Left ventricle myocardium superior (tissue), 1 donor: ENCODE measurements around the gene PLEKHS1. TPM values are rescaled to one million over a fixed set of nuclear protein-coding genes. Genes with fewer than 3 reads are reported as not detected.
"Not testable (repeated sequence)": the region's sequence is repeated elsewhere in the genome, so short reads cannot be mapped to it uniquely, and the experiment has no call there.

Experiments used
- ATAC-seq: fragments of 200-7000 bp; cut with Tn5 transposase; one replicate; pipeline ENCODE4 v1.9.1; 2020; ENCODE audit warnings: mild to moderate bottlenecking, moderate library complexity
- DNase-seq: peaks from one replicate; pipeline ENCODE4 v3.0.0-alpha.2; 2020
- intact Hi-C: fragments of 100-400 bp; cut with micrococcal nuclease; formaldehyde crosslinking; loops from one replicate; pipeline ENCODE4 v1.11.0; 2022
- total RNA-seq: library from RNA; stranded (reverse); fragmentation: NEBNext Ultra II Directional; extraction: Animal tissue kit (Norgen Biotek cat#: 25700); gene quantifications from one replicate; pipeline ENCODE4 v1.2.1, GENCODE V29; 2021
- donor health status: DM: no; HTN: yes; CAD: no; lungs with severe emphysema.

The PLEKHS1 gene
- total RNA-seq, 1 donor from 2014 or later, result not detected

GRCh38 chr10:113739031-113739430, 12.5 kb upstream of the PLEKHS1 start:
- DNase-seq (no peak), ATAC-seq (no peak)
- intact Hi-C loops, result no loop called here

DNA sequence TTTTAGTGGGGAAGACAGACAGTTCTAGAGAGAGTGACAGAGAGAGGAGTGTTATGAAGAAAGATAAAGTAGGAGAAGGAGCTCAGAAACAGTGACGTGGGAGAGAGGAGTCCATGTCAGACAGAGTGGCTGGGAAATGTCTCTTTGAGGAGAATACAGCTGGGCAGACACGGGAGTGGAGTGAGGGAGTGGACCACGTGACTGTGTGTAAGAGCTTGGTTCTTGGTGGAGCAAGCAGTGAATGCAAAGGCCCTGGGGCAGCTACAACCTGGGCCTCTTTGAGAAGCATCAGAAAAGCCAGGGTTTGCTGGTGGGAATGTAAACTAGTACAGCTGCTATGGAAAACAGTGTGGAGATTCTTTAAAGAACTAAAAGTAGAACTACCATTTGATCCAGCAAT, 11.9 kb upstream of the PLEKHS1 start:
- intact Hi-C loops, result no loop called here
- DNase-seq (no peak), ATAC-seq (no peak)

GRCh38 chr10:113740850-113741249, 10.6 kb upstream of the PLEKHS1 start:
- ATAC-seq, result no peak
- intact Hi-C loops, result no loop called here
- DNase-seq, result no peak

GRCh38 chr10:113742466-113742865, 9.0 kb upstream of the PLEKHS1 start:
- intact Hi-C loops, result no loop called here
- DNase-seq, result no peak

DNA sequence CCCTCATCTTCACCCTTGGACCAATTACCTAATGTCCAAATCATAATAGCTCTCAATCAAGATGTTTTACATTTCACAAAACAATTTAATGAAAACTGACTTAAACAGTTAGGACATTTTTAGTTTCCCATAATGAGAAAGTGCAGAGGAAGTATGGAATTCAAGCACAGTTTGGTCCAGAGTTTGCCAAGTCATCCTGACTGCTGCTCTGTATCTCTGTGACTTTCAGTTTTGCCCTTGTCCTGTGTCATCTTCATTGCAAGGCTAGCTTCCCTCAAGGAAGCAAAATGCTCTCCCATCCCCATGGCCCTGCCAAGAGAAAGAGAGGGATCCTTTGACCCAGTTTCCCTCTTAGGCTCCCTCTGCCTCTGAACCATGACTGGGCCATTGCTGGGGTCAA, 7.9 kb upstream of the PLEKHS1 start:
- ATAC-seq (no peak), DNase-seq (no peak)
- intact Hi-C loops, result no loop called here

More at GRCh38 chr10:113742466-113742865, 9.0 kb upstream of the PLEKHS1 start:
- no peak for ATAC-seq

GRCh38 chr10:113745374-113745773, 6.1 kb upstream of the PLEKHS1 start:
- intact Hi-C loops, result no loop called here
- ATAC-seq (no peak), DNase-seq (no peak)

DNA sequence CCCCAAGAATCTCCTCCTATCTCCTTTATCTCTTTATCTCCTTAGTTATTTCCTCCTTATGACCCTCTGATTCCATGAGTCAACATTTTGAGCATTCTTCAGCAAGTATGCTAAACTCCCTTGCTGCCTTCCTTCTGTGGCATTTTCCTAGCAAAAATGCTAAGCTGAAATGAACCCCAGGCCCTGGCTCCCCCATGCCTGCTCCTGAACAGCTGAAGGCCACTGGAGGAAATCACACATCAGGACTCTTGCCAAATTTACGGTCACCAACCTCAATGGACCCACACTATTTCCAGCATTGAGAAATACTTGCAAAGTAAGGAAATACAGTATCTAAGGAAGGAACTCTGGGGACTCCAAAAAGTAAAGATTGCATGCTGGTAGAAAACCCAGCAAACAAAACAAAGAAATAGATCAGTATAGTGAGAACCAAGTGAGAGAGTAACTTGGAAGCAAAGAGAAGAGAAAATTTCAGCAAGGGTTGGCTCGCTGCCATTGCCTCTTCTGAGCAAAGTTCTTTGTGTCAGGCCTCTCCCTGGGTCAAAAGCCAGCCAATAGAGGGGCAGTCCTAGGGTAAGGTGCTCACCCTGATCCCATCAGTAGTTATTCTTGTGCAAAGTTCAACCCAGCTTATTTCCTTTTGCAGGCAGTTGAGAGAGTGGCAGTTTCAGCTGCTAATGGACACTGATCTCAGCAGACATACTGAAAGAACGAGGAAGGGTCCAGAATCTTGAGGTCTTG, 5.1 kb upstream of the PLEKHS1 start:
- DNase-seq (no peak), ATAC-seq (no peak)
- intact Hi-C loops, result no loop called here

- intact Hi-C loops, result no loop called here
- ATAC-seq, result no peak
- DNase-seq, result no peak
These were observed 1.1 kb downstream of the PLEKHS1 start for GRCh38 chr10:113752553-113752952.

- DNase-seq, result no peak
- ATAC-seq, result no peak
- intact Hi-C loops, result no loop called here
These were observed 1.7 kb downstream of the PLEKHS1 start for GRCh38 chr10:113753020-113753692.

DNA sequence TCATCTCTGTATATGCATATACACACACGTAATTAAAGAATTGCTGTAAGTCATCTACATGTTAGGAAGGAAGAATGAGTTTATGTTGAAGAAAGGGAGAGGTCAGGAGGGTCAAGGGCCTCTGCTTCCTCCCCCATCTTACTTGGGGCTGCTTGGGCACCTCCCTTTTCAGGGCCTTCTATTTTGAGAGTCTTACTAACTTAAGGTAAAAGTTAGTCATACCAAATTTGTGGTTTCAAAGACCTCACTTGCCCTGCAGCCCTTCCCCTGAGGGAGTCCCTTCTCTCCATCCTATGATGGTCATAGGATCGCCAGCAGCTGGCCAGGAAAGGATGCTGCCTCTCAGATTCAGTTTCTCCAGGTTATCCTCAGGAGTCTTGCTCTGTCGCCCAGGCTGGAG, 2.6 kb downstream of the PLEKHS1 start:
- intact Hi-C loops, result no loop called here
- DNase-seq (no peak), ATAC-seq (no peak)

GRCh38 chr10:113754768-113755167, 3.3 kb downstream of the PLEKHS1 start:
- intact Hi-C loops, result no loop called here
- ATAC-seq, result no peak
- DNase-seq, result no peak

- ATAC-seq, result no peak
- intact Hi-C loops, result no loop called here
- DNase-seq, result no peak
These were observed 5.6 kb downstream of the PLEKHS1 start for GRCh38 chr10:113756940-113757543.

- intact Hi-C loops, result no loop called here
- no peak for ATAC-seq
- no peak for DNase-seq
These were observed 10.6 kb downstream of the PLEKHS1 start for GRCh38 chr10:113762083-113762482.

DNA sequence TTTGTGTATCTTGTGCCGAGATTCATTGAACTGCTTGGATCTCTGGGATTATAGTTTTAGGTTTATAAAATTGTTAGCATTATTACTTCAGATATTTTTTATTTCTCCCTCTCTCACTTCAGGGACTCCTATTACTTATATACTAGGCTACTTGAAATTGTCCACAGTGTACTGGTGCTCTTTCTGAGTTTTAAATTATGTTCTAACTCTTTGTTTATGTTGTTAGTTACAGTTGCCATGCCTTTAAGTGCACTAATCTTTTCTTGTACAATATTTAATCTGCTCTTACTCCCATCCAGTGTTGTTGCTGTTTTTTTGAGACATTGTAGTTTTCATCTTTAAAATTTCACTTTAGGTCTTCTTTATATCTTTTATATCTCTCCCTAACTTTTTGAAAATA, 13.1 kb downstream of the PLEKHS1 start:
- ATAC-seq (peak; percentile 28), DNase-seq (no peak)
- intact Hi-C loops, result no loop called here

DNA sequence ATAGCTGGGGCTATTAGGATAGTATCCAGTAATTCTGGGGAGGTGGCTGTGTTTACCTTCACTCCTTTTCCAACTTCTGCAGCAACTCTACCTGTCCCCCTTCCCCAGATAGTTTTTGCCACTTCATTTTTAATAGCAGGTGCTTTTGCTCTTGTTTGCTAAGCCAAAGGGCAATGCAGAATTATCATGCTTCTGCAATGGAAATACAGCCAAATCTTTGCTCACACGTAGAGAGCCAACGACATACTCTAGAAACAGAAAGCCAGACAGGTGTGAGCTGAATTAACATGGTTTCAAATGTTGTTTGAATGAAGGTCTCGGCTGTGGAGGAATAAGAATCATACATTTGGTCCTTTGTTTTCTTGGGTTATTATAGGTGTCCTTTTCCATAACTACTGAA, 14.4 kb downstream of the PLEKHS1 start:
- intact Hi-C loops, result no loop called here
- no peak for ATAC-seq

DNA sequence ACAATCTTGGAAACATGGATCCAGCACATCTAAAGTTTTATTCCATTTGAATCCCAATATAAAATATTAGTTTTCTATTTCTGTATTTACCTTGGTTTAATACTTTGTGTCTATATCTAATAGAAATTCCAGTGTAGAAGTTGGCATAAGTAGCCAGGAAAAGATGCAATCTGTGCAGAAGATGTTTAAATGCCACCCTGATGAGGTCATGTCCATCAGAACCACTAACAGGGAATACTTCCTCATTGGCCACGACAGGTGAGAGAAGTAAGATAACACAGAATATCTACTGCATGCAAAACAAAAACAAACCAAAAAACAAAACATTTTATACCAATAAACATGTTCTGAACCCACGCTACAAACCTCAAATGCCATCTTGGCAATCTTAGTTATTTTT, 15.7 kb downstream of the PLEKHS1 start:
- DNase-seq (no peak), ATAC-seq (no peak)
- intact Hi-C loops, result no loop called here

More for the DNA sequence above, 14.4 kb downstream of the PLEKHS1 start:
- DNase-seq, result no peak

- no peak for DNase-seq
- ATAC-seq, result peak; percentile 77
- intact Hi-C loops, result no loop called here
These were observed 18.9 kb downstream of the PLEKHS1 start for GRCh38 chr10:113770346-113770745.

GRCh38 chr10:113771131-113771530, 19.6 kb downstream of the PLEKHS1 start:
- DNase-seq, ATAC-seq, intact Hi-C loops: not testable (repeated sequence)

DNA sequence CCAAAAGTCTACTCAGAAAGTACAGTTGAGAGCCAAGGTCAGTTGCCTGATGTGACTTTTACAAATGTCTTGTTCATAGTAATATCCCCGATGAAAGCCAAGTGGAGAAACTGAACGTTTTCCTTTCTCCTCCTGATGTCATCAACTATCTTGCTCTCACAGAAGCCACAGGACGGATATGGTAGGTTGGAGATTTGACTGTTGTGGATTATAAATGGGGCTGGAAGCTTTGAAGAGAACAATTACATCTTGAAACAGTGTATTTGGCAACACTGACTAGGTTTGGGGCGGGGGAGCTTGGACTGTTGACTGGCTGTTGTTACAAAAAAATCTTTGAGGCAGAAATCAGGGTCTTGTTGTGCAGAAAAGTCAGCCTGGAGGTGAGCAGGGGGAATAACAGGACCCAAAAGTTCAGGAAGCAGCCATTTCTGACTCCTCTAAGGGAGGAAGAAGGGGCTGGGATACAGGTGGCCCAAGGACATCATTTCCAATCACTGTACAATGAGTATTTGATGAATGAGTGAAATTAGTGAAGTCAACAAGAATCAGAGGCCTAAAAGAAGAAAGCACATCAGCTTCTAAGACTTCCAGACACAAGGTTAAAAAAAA, 24.3 kb downstream of the PLEKHS1 start:
- no peak for ATAC-seq
- intact Hi-C loops, result no loop called here
- no peak for DNase-seq

GRCh38 chr10:113776553-113776952, 25.1 kb downstream of the PLEKHS1 start:
- DNase-seq (no peak), ATAC-seq (no peak)
- intact Hi-C loops, result no loop called here
